ENCODE data around the gene DYNLT4. TPM values are rescaled to one million over a fixed set of nuclear protein-coding genes. Genes with fewer than 3 reads are reported as not detected.

The DYNLT4 gene
- total and polyA plus RNA-seq, 3 donors from 2014 or later: 0.47 to 4.0 (median 3.2) TPM

- Histone ChIP-seq H3K27ac (no peak overlapping the region), H3K27me3 (no peaks in the 10 kb centered on the region), H3K36me3 (ENCODE audit: low read depth, missing control alignments) (no peaks in the 10 kb centered on the region), H3K9me3 (no peaks in the 10 kb centered on the region), H3K4me3 (no peak overlapping the region), H3K4me1 (peaks cover 7% of the 10 kb centered on the region)
- DNase-seq: peak; percentile 58
- intact Hi-C loops (cut with DNase I; ENCODE audit: low total_unique reads): no loop called here
- 81 to 84% methylated on average over 9 of the region's 9 CpGs for WGBS, 2 donors
- TF ChIP-seq CTCF (IDR thresholded peaks at IDR 0.05) (no peak), POLR2A (IDR thresholded peaks at IDR 0.05) (no peak)
These were observed 14.2 kb downstream of the DYNLT4 start for GRCh38 chr1:44792736-44793502.

- no peaks in the 10 kb centered on the region for H3K9me3 ChIP-seq
- TF ChIP-seq POLR2A (IDR thresholded peaks at IDR 0.05) (no peak), CTCF (IDR thresholded peaks at IDR 0.05) (no peak)
- DNase-seq: no peak
- 79 to 82% methylated on average over 5 to 7 of the region's 7 CpGs for WGBS, 2 donors
- no peak overlapping the region for H3K27ac ChIP-seq
- no peak overlapping the region for H3K4me3 ChIP-seq
- no peaks in the 10 kb centered on the region for H3K36me3 ChIP-seq (ENCODE audit: low read depth, missing control alignments)
- no peaks in the 10 kb centered on the region for H3K27me3 ChIP-seq
- intact Hi-C loops (cut with DNase I; ENCODE audit: low total_unique reads): no loop called here
- peaks cover 7% of the 10 kb centered on the region for H3K4me1 ChIP-seq
These were observed 16.0 kb downstream of the DYNLT4 start for GRCh38 chr1:44790968-44791801.

- no peaks in the 10 kb centered on the region for H3K9me3 ChIP-seq
These were observed 18.9 kb downstream of the DYNLT4 start, which contains the start of gene BEST4 for GRCh38 chr1:44788120-44788860. Gene BEST4 (minus strand): TSS chr1:44788170. CDS start chr1:44787705, 465 bp downstream.

GRCh38 chr1:44787506-44787905, 19.6 kb downstream of the DYNLT4 start:
- intact Hi-C loops (cut with DNase I; ENCODE audit: low total_unique reads): no loop called here
- H3K4me1 ChIP-seq: peaks cover 19% of the 10 kb centered on the region
- H3K4me3 ChIP-seq: no peak overlapping the region
- DNase-seq: no peak
- no peaks in the 10 kb centered on the region for H3K27me3 ChIP-seq
- no peak for TF ChIP-seq CTCF (IDR thresholded peaks at IDR 0.05)
- no peak for TF ChIP-seq POLR2A (IDR thresholded peaks at IDR 0.05)
- no peak overlapping the region for H3K27ac ChIP-seq
- WGBS, 2 donors: 94 to 97% methylated on average over 10 of the region's 10 CpGs
- no peaks in the 10 kb centered on the region for H3K36me3 ChIP-seq (ENCODE audit: low read depth, missing control alignments)
- no peaks in the 10 kb centered on the region for H3K9me3 ChIP-seq

More at GRCh38 chr1:44788120-44788860, 18.9 kb downstream of the DYNLT4 start, which contains the start of gene BEST4:
- Histone ChIP-seq H3K36me3 (ENCODE audit: low read depth, missing control alignments) (no peaks in the 10 kb centered on the region), H3K27me3 (no peaks in the 10 kb centered on the region), H3K27ac (no peak within 1 kb of the TSS), H3K4me3 (no peak within 1 kb of the TSS), H3K4me1 (peaks cover 20% of the 10 kb centered on the region)
- no peak for TF ChIP-seq CTCF (IDR thresholded peaks at IDR 0.05)
- no peak for TF ChIP-seq POLR2A (IDR thresholded peaks at IDR 0.05)
- intact Hi-C loops (cut with DNase I; ENCODE audit: low total_unique reads): no loop called here
- DNase-seq: no peak
- WGBS, 2 donors: 89 to 92% methylated on average over 8 to 9 of the region's 9 CpGs

All from testis (tissue), 3 donors.